ENCODE results near the gene SPOCK1.

- no peak; the same call in 1 of the 2 replicates for TF ChIP-seq CTCF (conservative IDR thresholded peaks at IDR 0.05; ENCODE audit: low read depth, low read length)
- TF ChIP-seq EZH2 (IDR thresholded peaks at IDR 0.05; ENCODE audit: low read length, unreplicated experiment): no peak
Measured at GRCh38 chr5:137016783-137017324, 482.3 kb downstream of the SPOCK1 start.
